K562 (cell line): ENCODE results near the gene POLR2H. TPM values are rescaled to one million over a fixed set of nuclear protein-coding genes. Genes with fewer than 3 reads are reported as not detected.

Source experiments
- ARHGAP35 ChIP-seq: fragments of 450-650 bp; IDR thresholded peaks from 2 replicates; pipeline ENCODE4 v1.6.1; 2018; ENCODE audit not compliant: partially characterized antibody
- ARID2 ChIP-seq: fragments of 450-650 bp; IDR thresholded peaks from 2 replicates; pipeline ENCODE4 v1.6.1; 2017; ENCODE audit warnings: antibody characterized with exemption, mild to moderate bottlenecking
- DDX20 ChIP-seq: fragments of 450-650 bp; IDR thresholded peaks from 2 replicates; pipeline ENCODE4 v1.6.1; 2016; ENCODE audit warnings: missing genetic modification characterization, low read depth, mild to moderate bottlenecking, missing compliant biosample characterization, moderate library complexity
- HLTF ChIP-seq: fragments of 450-650 bp; IDR thresholded peaks from 2 replicates; pipeline ENCODE4 v1.6.1; 2016
- ILF3 ChIP-seq: fragments of 450-650 bp; IDR thresholded peaks from 2 replicates; pipeline ENCODE4 v1.6.1; 2018; ENCODE audit warnings: antibody characterized with exemption, mild to moderate bottlenecking, moderate library complexity, borderline replicate concordance
- KAT7 ChIP-seq: sonication (generic); formaldehyde crosslinking; IDR thresholded peaks from 2 replicates; pipeline ENCODE4 v1.8.0; 2022; ENCODE audit warnings: missing genetic modification reagents, mild to moderate bottlenecking, borderline replicate concordance
- MXI1 ChIP-seq: IDR thresholded peaks from 2 replicates; pipeline ENCODE4 v1.6.1; 2011; ENCODE audit warnings: low read depth, mild to moderate bottlenecking, improper control_type of control experiment, low read length
- NR3C1 ChIP-seq: sonication (generic); formaldehyde crosslinking; IDR thresholded peaks from 2 replicates; pipeline ENCODE4 v1.8.1; 2022; ENCODE audit warnings: missing genetic modification reagents
- POLR2AphosphoS2 ChIP-seq: IDR thresholded peaks from 2 replicates; pipeline ENCODE4 v1.6.1; 2012; ENCODE audit warnings: low read length, improper control_type of control experiment
- SIX5 ChIP-seq, 2 experiments: IDR thresholded peaks; 2 replicates each; pipeline ENCODE4 v1.6.1; 2011; ENCODE audit warnings: low read length in 2 of 2, borderline replicate concordance in 1 of 2, low read depth in 1 of 2, mild to moderate bottlenecking in 1 of 2, moderate library complexity in 1 of 2; ENCODE audit not compliant: insufficient read depth in 1 of 2
- TCF3 ChIP-seq: sonication (generic); formaldehyde crosslinking; IDR thresholded peaks from 2 replicates; pipeline ENCODE4 v1.4.0; 2020; ENCODE audit warnings: mild to moderate bottlenecking, missing genetic modification reagents
- TFAM ChIP-seq: fragments of 250-450 bp; sonication (Bioruptor Pico); conservative IDR thresholded peaks from 2 replicates; pipeline ENCODE4 v1.5.0; 2021; ENCODE audit warnings: mild to moderate bottlenecking, moderate library complexity
- ZNF197 ChIP-seq: fragments of 200-800 bp; sonication (Bioruptor generic); IDR thresholded peaks from 2 replicates; pipeline ENCODE4 v1.6.1; 2016; ENCODE audit warnings: low read depth, missing genetic modification characterization, missing compliant biosample characterization
- polyA plus RNA-seq, 8 experiments: library from polyadenylated mRNA; depleted of rRNA in 4 of 8; stranded (reverse) in 5 of 8; unstranded in 3 of 8; fragments of >200 nt; fragmentation: Nextera tagmentation in 2 of 8; fragmentation: Illumina TruSeq in 1 of 8; extraction: Ambion mirVana in 2 of 8; extraction: Trizol in 1 of 8; gene quantifications; 2 replicates each; pipeline versions ENCODE4 v1.2.1 to v1.2.3, GENCODE V29; 2011 to 2014; ENCODE audit warnings: inconsistent platforms in 1 of 8, missing spikeins in 1 of 8
- total RNA-seq, 7 experiments: library from RNA; depleted of rRNA in 6 of 7; stranded (reverse); fragments of >200 nt in 6 of 7; fragmentation: Illumina TruSeq in 2 of 7; extraction: Trizol in 2 of 7; gene quantifications; 2 replicates each; pipeline versions ENCODE4 v1.2.1 to v1.2.3, GENCODE V29; 2011 to 2021; ENCODE audit warnings: low replicate concordance in 1 of 7
- TF ChIP-seq, protein P1 (sequence below): fragments of 200-600 bp; sonication (generic); IDR thresholded peaks from one replicate; pipeline ENCODE4 v1.6.1; 2012; ENCODE audit warnings: mild to moderate bottlenecking, low read depth, low read length, inconsistent platforms
- TF ChIP-seq, protein P2 (sequence below): fragments of 450-650 bp; IDR thresholded peaks from 2 replicates; pipeline ENCODE4 v1.6.1; 2016; ENCODE audit warnings: missing biosample characterization, missing genetic modification characterization

Gene POLR2H
- total and polyA plus RNA-seq, 9 of the 15 experiments (the other 6 are each of a cell fraction or from before 2014, with no cell fraction given), result 128 to 512 (median 220) TPM

DNA sequence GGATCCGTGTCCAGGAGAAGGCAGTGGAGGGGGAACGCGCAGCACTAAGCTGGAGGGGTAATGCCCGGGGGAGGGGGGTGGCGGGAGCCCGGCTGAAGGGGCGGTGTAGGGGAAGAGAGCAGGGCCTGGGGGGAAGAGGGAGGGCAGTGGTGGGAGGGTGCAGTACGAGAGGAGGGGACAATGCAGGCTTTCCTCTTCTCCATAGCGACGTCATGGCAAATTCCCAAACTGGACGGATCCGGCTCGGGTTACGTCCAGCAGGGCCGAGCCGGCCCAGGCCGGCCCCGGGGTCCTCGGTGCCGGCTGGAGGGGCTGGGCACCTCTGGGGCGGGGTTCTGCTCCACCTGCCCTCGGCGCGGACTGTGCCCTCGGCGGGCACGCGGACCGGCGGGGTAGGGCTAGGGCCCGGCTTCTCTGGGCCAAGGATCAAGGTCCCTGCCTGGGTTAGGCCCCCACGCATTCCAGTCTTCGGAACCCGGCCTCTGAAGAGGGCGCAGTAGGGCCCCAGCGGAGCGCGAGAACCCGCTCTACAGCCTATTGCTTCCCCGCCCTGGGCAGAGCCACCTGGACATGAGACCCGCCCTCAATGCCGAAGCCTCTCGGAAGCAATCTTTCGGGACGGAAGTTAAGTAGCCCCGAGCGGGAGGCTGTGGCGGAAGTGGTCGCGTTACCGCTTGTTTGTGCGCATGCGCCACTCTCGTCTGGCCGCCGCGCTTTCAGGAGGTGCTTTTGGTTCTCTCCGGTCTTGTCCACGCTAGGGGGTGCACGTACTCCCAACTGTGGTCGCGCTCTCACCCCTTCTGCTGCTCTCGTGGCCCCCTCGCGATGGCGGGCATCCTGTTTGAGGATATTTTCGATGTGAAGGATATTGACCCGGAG lies 1.4 kb downstream of the POLR2H start (continued):
- TF ChIP-seq, protein P1, sequence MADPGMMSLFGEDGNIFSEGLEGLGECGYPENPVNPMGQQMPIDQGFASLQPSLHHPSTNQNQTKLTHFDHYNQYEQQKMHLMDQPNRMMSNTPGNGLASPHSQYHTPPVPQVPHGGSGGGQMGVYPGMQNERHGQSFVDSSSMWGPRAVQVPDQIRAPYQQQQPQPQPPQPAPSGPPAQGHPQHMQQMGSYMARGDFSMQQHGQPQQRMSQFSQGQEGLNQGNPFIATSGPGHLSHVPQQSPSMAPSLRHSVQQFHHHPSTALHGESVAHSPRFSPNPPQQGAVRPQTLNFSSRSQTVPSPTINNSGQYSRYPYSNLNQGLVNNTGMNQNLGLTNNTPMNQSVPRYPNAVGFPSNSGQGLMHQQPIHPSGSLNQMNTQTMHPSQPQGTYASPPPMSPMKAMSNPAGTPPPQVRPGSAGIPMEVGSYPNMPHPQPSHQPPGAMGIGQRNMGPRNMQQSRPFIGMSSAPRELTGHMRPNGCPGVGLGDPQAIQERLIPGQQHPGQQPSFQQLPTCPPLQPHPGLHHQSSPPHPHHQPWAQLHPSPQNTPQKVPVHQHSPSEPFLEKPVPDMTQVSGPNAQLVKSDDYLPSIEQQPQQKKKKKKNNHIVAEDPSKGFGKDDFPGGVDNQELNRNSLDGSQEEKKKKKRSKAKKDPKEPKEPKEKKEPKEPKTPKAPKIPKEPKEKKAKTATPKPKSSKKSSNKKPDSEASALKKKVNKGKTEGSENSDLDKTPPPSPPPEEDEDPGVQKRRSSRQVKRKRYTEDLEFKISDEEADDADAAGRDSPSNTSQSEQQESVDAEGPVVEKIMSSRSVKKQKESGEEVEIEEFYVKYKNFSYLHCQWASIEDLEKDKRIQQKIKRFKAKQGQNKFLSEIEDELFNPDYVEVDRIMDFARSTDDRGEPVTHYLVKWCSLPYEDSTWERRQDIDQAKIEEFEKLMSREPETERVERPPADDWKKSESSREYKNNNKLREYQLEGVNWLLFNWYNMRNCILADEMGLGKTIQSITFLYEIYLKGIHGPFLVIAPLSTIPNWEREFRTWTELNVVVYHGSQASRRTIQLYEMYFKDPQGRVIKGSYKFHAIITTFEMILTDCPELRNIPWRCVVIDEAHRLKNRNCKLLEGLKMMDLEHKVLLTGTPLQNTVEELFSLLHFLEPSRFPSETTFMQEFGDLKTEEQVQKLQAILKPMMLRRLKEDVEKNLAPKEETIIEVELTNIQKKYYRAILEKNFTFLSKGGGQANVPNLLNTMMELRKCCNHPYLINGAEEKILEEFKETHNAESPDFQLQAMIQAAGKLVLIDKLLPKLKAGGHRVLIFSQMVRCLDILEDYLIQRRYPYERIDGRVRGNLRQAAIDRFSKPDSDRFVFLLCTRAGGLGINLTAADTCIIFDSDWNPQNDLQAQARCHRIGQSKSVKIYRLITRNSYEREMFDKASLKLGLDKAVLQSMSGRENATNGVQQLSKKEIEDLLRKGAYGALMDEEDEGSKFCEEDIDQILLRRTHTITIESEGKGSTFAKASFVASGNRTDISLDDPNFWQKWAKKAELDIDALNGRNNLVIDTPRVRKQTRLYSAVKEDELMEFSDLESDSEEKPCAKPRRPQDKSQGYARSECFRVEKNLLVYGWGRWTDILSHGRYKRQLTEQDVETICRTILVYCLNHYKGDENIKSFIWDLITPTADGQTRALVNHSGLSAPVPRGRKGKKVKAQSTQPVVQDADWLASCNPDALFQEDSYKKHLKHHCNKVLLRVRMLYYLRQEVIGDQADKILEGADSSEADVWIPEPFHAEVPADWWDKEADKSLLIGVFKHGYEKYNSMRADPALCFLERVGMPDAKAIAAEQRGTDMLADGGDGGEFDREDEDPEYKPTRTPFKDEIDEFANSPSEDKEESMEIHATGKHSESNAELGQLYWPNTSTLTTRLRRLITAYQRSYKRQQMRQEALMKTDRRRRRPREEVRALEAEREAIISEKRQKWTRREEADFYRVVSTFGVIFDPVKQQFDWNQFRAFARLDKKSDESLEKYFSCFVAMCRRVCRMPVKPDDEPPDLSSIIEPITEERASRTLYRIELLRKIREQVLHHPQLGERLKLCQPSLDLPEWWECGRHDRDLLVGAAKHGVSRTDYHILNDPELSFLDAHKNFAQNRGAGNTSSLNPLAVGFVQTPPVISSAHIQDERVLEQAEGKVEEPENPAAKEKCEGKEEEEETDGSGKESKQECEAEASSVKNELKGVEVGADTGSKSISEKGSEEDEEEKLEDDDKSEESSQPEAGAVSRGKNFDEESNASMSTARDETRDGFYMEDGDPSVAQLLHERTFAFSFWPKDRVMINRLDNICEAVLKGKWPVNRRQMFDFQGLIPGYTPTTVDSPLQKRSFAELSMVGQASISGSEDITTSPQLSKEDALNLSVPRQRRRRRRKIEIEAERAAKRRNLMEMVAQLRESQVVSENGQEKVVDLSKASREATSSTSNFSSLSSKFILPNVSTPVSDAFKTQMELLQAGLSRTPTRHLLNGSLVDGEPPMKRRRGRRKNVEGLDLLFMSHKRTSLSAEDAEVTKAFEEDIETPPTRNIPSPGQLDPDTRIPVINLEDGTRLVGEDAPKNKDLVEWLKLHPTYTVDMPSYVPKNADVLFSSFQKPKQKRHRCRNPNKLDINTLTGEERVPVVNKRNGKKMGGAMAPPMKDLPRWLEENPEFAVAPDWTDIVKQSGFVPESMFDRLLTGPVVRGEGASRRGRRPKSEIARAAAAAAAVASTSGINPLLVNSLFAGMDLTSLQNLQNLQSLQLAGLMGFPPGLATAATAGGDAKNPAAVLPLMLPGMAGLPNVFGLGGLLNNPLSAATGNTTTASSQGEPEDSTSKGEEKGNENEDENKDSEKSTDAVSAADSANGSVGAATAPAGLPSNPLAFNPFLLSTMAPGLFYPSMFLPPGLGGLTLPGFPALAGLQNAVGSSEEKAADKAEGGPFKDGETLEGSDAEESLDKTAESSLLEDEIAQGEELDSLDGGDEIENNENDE, result no peak
- peak; percentile 18; the same call in 1 of the 2 replicates for TF ChIP-seq MXI1
- TF ChIP-seq ILF3, result no peak; the same call in 1 of the 2 replicates
- no peak for TF ChIP-seq ARID2
- TF ChIP-seq POLR2AphosphoS2, result peak; percentile 97
- TF ChIP-seq HLTF, result no peak
- TF ChIP-seq SIX5 (IDR thresholded peaks at IDR 0.05; ENCODE audit: borderline replicate concordance in 1 of 2, insufficient read depth in 1 of 2, low read depth in 1 of 2, low read length in 2 of 2), result peak; percentile 48 to 49; a peak in 3 of 4 replicates
- TF ChIP-seq ARHGAP35, result no peak
- TF ChIP-seq TFAM (CRISPR knock-in tag), result no peak
- TF ChIP-seq NR3C1 (CRISPR knock-in tag), result no peak; the same call in 1 of the 2 replicates
- TF ChIP-seq, protein P2, sequence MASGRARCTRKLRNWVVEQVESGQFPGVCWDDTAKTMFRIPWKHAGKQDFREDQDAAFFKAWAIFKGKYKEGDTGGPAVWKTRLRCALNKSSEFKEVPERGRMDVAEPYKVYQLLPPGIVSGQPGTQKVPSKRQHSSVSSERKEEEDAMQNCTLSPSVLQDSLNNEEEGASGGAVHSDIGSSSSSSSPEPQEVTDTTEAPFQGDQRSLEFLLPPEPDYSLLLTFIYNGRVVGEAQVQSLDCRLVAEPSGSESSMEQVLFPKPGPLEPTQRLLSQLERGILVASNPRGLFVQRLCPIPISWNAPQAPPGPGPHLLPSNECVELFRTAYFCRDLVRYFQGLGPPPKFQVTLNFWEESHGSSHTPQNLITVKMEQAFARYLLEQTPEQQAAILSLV (tag), result no peak
- no peak for TF ChIP-seq DDX20
- TF ChIP-seq TCF3 (CRISPR knock-in tag), result no peak
- TF ChIP-seq KAT7 (CRISPR knock-in tag), result no peak
- TF ChIP-seq ZNF197 (CRISPR knock-in tag), result no peak
